SK-N-SH treated with all-trans-retinoic acid at 6 μM for 48 hours (cell line): ENCODE measurements around the gene SDR42E1.

Experiments
- ATAC-seq: fragments of 200-7000 bp; cut with Tn5 transposase; 3 replicates; pipeline ENCODE4 v1.9.1; 2020; ENCODE audit warnings: mild to moderate bottlenecking, moderate library complexity
- ARNTL ChIP-seq: fragments of 450-650 bp; formaldehyde crosslinking; IDR thresholded peaks from 2 replicates; pipeline ENCODE4 v1.5.0; 2020; ENCODE audit warnings: low read depth, mild to moderate bottlenecking, moderate library complexity, borderline replicate concordance
- BACH2 ChIP-seq: fragments of 250-450 bp; sonication (Bioruptor Pico); IDR thresholded peaks from 2 replicates; pipeline ENCODE4 v1.9.0; 2021; ENCODE audit warnings: mild to moderate bottlenecking, borderline replicate concordance
- CREB5 ChIP-seq: fragments of 250-450 bp; sonication (Bioruptor Pico); IDR thresholded peaks from 2 replicates; pipeline ENCODE4 v1.5.1; 2020; ENCODE audit warnings: low read depth, mild to moderate bottlenecking, moderate library complexity
- CSDC2 ChIP-seq: fragments of 250-450 bp; sonication (Bioruptor Pico); IDR thresholded peaks from 2 replicates; pipeline ENCODE4 v1.5.0; 2020; ENCODE audit warnings: mild to moderate bottlenecking, moderate library complexity
- ESRRG ChIP-seq: fragments of 250-450 bp; sonication (Bioruptor Pico); IDR thresholded peaks from 2 replicates; pipeline ENCODE4 v1.6.1; 2021; ENCODE audit warnings: mild to moderate bottlenecking
- GLIS3 ChIP-seq: fragments of 250-450 bp; sonication (Bioruptor Pico); IDR thresholded peaks from 2 replicates; pipeline ENCODE4 v1.5.0; 2020; ENCODE audit warnings: mild to moderate bottlenecking, moderate library complexity
- ISL1 ChIP-seq: fragments of 250-450 bp; sonication (Bioruptor Pico); IDR thresholded peaks from 2 replicates; pipeline ENCODE4 v2.1.2; 2022; ENCODE audit warnings: mild to moderate bottlenecking, moderate library complexity
- OSR1 ChIP-seq: fragments of 250-450 bp; sonication (Bioruptor Pico); IDR thresholded peaks from 2 replicates; pipeline ENCODE4 v1.8.0; 2022; ENCODE audit warnings: moderate library complexity, mild to moderate bottlenecking, inconsistent platforms
- POU6F1 ChIP-seq: fragments of 250-450 bp; sonication (Bioruptor Pico); IDR thresholded peaks from 2 replicates; pipeline ENCODE4 v1.8.0; 2021; ENCODE audit warnings: low read depth, mild to moderate bottlenecking, moderate library complexity, borderline replicate concordance
- PPARA ChIP-seq: fragments of 250-450 bp; sonication (Bioruptor Pico); IDR thresholded peaks from 2 replicates; pipeline ENCODE4 v1.5.0; 2020; ENCODE audit warnings: mild to moderate bottlenecking, borderline replicate concordance
- RARB ChIP-seq: fragments of 250-450 bp; sonication (Bioruptor Pico); IDR thresholded peaks from 2 replicates; pipeline ENCODE4 v1.8.0; 2021; ENCODE audit warnings: mild to moderate bottlenecking, moderate library complexity
- SNAI2 ChIP-seq: fragments of 250-450 bp; sonication (Bioruptor Pico); IDR thresholded peaks from 2 replicates; pipeline ENCODE4 v1.5.0; 2020; ENCODE audit warnings: mild to moderate bottlenecking, moderate library complexity
- TCF4 ChIP-seq: fragments of 250-450 bp; sonication (Bioruptor Pico); IDR thresholded peaks from 2 replicates; pipeline ENCODE4 v1.8.0; 2021; ENCODE audit warnings: mild to moderate bottlenecking, moderate library complexity, borderline replicate concordance
- TOX ChIP-seq: fragments of 250-450 bp; sonication (Bioruptor Pico); IDR thresholded peaks from 2 replicates; pipeline ENCODE4 v1.8.0; 2021; ENCODE audit warnings: mild to moderate bottlenecking, moderate library complexity, borderline replicate concordance
- ZC3H10 ChIP-seq: fragments of 250-450 bp; sonication (Bioruptor Pico); IDR thresholded peaks from 2 replicates; pipeline ENCODE4 v1.5.1; 2021; ENCODE audit warnings: mild to moderate bottlenecking, moderate library complexity
- ZFP3 ChIP-seq: fragments of 250-450 bp; sonication (Bioruptor Pico); IDR thresholded peaks from 2 replicates; pipeline ENCODE4 v1.5.0; 2020; ENCODE audit warnings: mild to moderate bottlenecking, moderate library complexity
- ZFP30 ChIP-seq: fragments of 450-650 bp; formaldehyde crosslinking; IDR thresholded peaks from 2 replicates; pipeline ENCODE4 v1.5.0; 2022; ENCODE audit warnings: mild to moderate bottlenecking, moderate library complexity
- ZNF565 ChIP-seq: fragments of 450-650 bp; formaldehyde crosslinking; conservative IDR thresholded peaks from 2 replicates; pipeline ENCODE4 v1.5.0; 2020; ENCODE audit warnings: low read depth, mild to moderate bottlenecking, moderate library complexity
- ZNF70 ChIP-seq: fragments of 450-650 bp; formaldehyde crosslinking; IDR thresholded peaks from 2 replicates; pipeline ENCODE4 v1.5.0; 2020; ENCODE audit warnings: mild to moderate bottlenecking, moderate library complexity
- ZNF8 ChIP-seq: fragments of 450-650 bp; formaldehyde crosslinking; IDR thresholded peaks from 2 replicates; pipeline ENCODE4 v1.5.0; 2020; ENCODE audit warnings: mild to moderate bottlenecking, moderate library complexity
- TF ChIP-seq, protein P1 (sequence below): fragments of 250-450 bp; sonication (Bioruptor Pico); IDR thresholded peaks from 2 replicates; pipeline ENCODE4 v1.5.0; 2020; ENCODE audit warnings: mild to moderate bottlenecking, moderate library complexity
- TF ChIP-seq, protein P2 (sequence below): fragments of 250-450 bp; sonication (Bioruptor Pico); IDR thresholded peaks from 2 replicates; pipeline ENCODE4 v1.5.1; 2021; ENCODE audit warnings: mild to moderate bottlenecking, moderate library complexity
- TF ChIP-seq, protein P3 (sequence below): fragments of 250-450 bp; sonication (Bioruptor Pico); IDR thresholded peaks from 2 replicates; pipeline ENCODE4 v1.8.0; 2020; ENCODE audit warnings: mild to moderate bottlenecking, moderate library complexity, borderline replicate concordance

The SDR42E1 gene

DNA sequence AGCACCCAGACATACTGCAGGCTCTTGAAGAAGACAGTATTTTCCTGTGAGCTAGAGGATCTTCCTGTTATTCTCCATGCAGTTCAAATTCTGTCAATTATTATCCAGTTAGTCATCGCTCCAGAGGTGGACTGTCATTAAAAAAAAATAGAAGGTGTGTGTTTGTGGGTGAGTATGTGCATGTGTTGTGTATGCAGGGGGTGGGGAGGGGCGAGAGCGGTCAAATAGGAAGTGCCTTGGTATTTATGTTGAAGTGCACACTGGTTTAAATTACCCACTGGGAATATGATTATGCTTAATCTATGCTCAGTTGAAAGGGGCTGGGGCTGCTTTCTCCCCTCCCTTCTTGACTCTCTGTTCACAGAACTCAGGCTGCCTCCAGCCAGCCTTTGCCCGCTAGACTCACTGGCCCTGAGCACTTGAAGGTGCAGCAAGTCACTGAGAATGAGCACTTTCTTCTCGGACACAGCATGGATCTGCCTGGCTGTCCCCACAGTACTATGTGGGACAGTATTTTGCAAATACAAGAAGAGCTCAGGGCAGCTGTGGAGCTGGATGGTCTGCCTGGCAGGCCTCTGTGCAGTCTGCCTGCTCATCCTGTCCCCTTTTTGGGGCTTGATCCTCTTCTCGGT, 23.8 kb upstream of the SDR42E1 start, which contains the start of gene HSD17B2:
Gene HSD17B2, plus strand, starts transcription at position 273 of the 632 bp plus-strand sequence. Its CDS starts 172 bp downstream, at position 445.
- TF ChIP-seq OSR1 (CRISPR knock-in tag) (no peak), ESRRG (CRISPR knock-in tag) (no peak), ZFP3 (no peak), POU6F1 (CRISPR knock-in tag) (no peak), CSDC2 (CRISPR knock-in tag) (no peak), TCF4 (CRISPR knock-in tag) (no peak), GLIS3 (no peak), ISL1 (no peak), ZC3H10 (CRISPR knock-in tag) (no peak), ZNF565 (CRISPR knock-in tag) (no peak), ZFP30 (CRISPR knock-in tag) (no peak), BACH2 (CRISPR knock-in tag) (no peak), ARNTL (CRISPR knock-in tag) (no peak), TOX (CRISPR knock-in tag) (no peak)
- TF ChIP-seq, protein P1, sequence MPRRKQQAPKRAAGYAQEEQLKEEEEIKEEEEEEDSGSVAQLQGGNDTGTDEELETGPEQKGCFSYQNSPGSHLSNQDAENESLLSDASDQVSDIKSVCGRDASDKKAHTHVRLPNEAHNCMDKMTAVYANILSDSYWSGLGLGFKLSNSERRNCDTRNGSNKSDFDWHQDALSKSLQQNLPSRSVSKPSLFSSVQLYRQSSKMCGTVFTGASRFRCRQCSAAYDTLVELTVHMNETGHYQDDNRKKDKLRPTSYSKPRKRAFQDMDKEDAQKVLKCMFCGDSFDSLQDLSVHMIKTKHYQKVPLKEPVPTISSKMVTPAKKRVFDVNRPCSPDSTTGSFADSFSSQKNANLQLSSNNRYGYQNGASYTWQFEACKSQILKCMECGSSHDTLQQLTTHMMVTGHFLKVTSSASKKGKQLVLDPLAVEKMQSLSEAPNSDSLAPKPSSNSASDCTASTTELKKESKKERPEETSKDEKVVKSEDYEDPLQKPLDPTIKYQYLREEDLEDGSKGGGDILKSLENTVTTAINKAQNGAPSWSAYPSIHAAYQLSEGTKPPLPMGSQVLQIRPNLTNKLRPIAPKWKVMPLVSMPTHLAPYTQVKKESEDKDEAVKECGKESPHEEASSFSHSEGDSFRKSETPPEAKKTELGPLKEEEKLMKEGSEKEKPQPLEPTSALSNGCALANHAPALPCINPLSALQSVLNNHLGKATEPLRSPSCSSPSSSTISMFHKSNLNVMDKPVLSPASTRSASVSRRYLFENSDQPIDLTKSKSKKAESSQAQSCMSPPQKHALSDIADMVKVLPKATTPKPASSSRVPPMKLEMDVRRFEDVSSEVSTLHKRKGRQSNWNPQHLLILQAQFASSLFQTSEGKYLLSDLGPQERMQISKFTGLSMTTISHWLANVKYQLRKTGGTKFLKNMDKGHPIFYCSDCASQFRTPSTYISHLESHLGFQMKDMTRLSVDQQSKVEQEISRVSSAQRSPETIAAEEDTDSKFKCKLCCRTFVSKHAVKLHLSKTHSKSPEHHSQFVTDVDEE: no peak
- TF ChIP-seq, protein P2, sequence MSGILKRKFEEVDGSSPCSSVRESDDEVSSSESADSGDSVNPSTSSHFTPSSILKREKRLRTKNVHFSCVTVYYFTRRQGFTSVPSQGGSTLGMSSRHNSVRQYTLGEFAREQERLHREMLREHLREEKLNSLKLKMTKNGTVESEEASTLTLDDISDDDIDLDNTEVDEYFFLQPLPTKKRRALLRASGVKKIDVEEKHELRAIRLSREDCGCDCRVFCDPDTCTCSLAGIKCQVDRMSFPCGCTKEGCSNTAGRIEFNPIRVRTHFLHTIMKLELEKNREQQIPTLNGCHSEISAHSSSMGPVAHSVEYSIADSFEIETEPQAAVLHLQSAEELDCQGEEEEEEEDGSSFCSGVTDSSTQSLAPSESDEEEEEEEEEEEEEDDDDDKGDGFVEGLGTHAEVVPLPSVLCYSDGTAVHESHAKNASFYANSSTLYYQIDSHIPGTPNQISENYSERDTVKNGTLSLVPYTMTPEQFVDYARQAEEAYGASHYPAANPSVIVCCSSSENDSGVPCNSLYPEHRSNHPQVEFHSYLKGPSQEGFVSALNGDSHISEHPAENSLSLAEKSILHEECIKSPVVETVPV (CRISPR knock-in tag): no peak
- TF ChIP-seq, protein P3, sequence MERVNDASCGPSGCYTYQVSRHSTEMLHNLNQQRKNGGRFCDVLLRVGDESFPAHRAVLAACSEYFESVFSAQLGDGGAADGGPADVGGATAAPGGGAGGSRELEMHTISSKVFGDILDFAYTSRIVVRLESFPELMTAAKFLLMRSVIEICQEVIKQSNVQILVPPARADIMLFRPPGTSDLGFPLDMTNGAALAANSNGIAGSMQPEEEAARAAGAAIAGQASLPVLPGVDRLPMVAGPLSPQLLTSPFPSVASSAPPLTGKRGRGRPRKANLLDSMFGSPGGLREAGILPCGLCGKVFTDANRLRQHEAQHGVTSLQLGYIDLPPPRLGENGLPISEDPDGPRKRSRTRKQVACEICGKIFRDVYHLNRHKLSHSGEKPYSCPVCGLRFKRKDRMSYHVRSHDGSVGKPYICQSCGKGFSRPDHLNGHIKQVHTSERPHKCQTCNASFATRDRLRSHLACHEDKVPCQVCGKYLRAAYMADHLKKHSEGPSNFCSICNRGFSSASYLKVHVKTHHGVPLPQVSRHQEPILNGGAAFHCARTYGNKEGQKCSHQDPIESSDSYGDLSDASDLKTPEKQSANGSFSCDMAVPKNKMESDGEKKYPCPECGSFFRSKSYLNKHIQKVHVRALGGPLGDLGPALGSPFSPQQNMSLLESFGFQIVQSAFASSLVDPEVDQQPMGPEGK (CRISPR knock-in tag): no peak
- no peak for ATAC-seq

GRCh38 chr16:82033683-82034300, 22.5 kb upstream of the SDR42E1 start:
- TF ChIP-seq PPARA (CRISPR knock-in tag) (no peak), ISL1 (no peak), SNAI2 (CRISPR knock-in tag) (no peak), OSR1 (CRISPR knock-in tag) (no peak), RARB (CRISPR knock-in tag) (no peak), ARNTL (CRISPR knock-in tag) (no peak), ZNF70 (CRISPR knock-in tag) (no peak), ESRRG (CRISPR knock-in tag) (no peak)
- no peak for ATAC-seq

DNA sequence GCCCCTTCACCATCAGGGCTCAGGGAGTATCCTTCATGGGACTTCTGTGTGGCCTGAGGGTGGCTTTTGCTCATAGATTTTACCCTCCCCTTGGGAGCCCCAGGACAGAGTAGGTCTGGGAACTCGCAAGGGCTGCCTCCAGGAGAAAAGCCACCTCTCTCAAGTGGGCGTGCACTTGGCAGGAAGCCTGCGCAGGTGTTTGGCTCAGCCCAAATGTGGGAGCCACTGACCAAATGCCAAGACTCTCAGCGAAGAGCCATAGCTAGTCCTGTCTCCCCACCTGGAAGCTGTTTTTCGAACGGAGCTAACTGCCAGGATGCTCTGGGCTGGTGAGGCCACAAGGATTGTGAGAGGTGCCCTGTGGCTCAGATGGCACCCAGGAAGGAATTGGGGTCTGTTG, 21.7 kb upstream of the SDR42E1 start:
- ATAC-seq: no peak
- TF ChIP-seq CREB5 (CRISPR knock-in tag): no peak
- no peak for TF ChIP-seq POU6F1 (CRISPR knock-in tag)
- no peak for TF ChIP-seq ZNF8 (CRISPR knock-in tag)
- no peak for TF ChIP-seq GLIS3
- TF ChIP-seq, protein P1: no peak
- TF ChIP-seq ZNF70 (CRISPR knock-in tag): no peak
- no peak for TF ChIP-seq ZC3H10 (CRISPR knock-in tag)
- no peak for TF ChIP-seq PPARA (CRISPR knock-in tag)
- no peak for TF ChIP-seq ISL1
